H7 (cell line): ENCODE data around the gene AMY1A. TPM values are rescaled to one million over a fixed set of nuclear protein-coding genes. Genes with fewer than 3 reads are reported as not detected.

Source experiments
- total RNA-seq: library from RNA; depleted of rRNA; stranded (reverse); fragments of >200 nt; shearing (Covaris generic); gene quantifications from 2 replicates; pipeline ENCODE4 v1.2.3, GENCODE V29; 2014; rRNA removed

The AMY1A gene
- total RNA-seq, 1 experiment from 2014 or later, result not detected

Other genes starting within 250 kb of the AMY1A start
- gene RNPC3, start 130.1 kb upstream of the AMY1A start, total RNA-seq, result 16.0 and 22.8 TPM in 2 replicates
- gene AMY2B, start 84.2 kb upstream of the AMY1A start, total RNA-seq, result 2.7 and 3.0 TPM in 2 replicates
- gene AMY2A, start 38.3 kb upstream of the AMY1A start, total RNA-seq, result not detected in 2 replicates
- gene AMY1B, start 40.5 kb downstream of the AMY1A start, total RNA-seq, result not detected in 2 replicates
- gene AMY1C, start 94.1 kb downstream of the AMY1A start, total RNA-seq, result not detected in 2 replicates